Type B pancreatic cell (in vitro differentiated cells): Measurements from ENCODE around the gene CEBPA. TPM values are rescaled to one million over a fixed set of nuclear protein-coding genes. Genes with fewer than 3 reads are reported as not detected.

Source experiments
- DNase-seq: peaks from one replicate; pipeline ENCODE4 v3.0.0; 2021; ENCODE audit warnings: mixed read lengths; ENCODE audit not compliant: unreplicated experiment; ENCODE audit errors: extremely low spot score
- H3K27ac Mint-ChIP-seq: 2 replicates; pipeline ENCODE4 v1.8.0; 2021; ENCODE audit warnings: mild to moderate bottlenecking, mixed read lengths
- H3K27me3 Mint-ChIP-seq: 2 replicates; pipeline ENCODE4 v1.8.0; 2021; ENCODE audit warnings: mixed read lengths
- H3K36me3 Mint-ChIP-seq: 2 replicates; pipeline ENCODE4 v1.8.0; 2021; ENCODE audit warnings: mixed read lengths
- H3K4me1 Mint-ChIP-seq: one replicate; pipeline ENCODE4 v1.8.0; 2021; ENCODE audit warnings: mixed read lengths; ENCODE audit not compliant: unreplicated experiment
- H3K4me3 Mint-ChIP-seq: 2 replicates; pipeline ENCODE4 v1.8.0; 2021; ENCODE audit warnings: mild to moderate bottlenecking, mixed read lengths
- H3K9me3 Mint-ChIP-seq: 2 replicates; pipeline ENCODE4 v1.8.0; 2021; ENCODE audit warnings: mixed read lengths
- total RNA-seq: library from RNA; stranded (reverse); gene quantifications from 2 replicates; pipeline ENCODE4 v1.2.1, GENCODE V29; 2021; ENCODE audit warnings: low replicate concordance
- TF ChIP-seq, protein P1 (sequence below): fragments of 200-600 bp; sonication (generic); conservative IDR thresholded peaks from 2 replicates; pipeline ENCODE4 v1.5.0; 2021; ENCODE audit warnings: antibody characterized with exemption, mild to moderate bottlenecking

CEBPA gene
- total RNA-seq, 1 donor from 2014 or later: 24.4 TPM

DNA sequence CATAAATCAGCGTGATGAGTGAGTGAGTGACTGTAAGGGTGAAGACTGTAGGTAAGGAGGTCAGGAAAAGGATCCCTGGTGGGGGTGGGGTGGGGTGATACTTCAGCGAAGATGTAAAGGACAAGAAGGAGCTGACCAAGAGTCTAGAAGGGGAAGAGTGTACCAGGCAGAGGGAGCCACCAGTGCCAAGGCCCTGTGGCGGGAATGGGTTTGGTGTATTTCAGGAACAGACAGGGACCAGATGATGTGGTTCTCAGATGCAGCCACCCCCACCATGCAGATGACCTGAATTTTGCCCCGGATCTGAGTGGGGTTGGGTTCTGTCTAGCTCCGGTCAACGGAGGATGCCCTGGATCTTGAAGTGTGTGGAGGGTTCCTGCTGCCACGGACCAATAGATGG is 46.6 kb downstream of the CEBPA start:
- Mint-ChIP-seq H3K36me3 (no peaks in the 10 kb centered on the region), H3K4me1 (no peaks in the 10 kb centered on the region), H3K4me3 (no peak overlapping the region), H3K27ac (no peak overlapping the region), H3K9me3 (no peaks in the 10 kb centered on the region), H3K27me3 (no peaks in the 10 kb centered on the region)
- DNase-seq: no peak
- TF ChIP-seq, protein P1, sequence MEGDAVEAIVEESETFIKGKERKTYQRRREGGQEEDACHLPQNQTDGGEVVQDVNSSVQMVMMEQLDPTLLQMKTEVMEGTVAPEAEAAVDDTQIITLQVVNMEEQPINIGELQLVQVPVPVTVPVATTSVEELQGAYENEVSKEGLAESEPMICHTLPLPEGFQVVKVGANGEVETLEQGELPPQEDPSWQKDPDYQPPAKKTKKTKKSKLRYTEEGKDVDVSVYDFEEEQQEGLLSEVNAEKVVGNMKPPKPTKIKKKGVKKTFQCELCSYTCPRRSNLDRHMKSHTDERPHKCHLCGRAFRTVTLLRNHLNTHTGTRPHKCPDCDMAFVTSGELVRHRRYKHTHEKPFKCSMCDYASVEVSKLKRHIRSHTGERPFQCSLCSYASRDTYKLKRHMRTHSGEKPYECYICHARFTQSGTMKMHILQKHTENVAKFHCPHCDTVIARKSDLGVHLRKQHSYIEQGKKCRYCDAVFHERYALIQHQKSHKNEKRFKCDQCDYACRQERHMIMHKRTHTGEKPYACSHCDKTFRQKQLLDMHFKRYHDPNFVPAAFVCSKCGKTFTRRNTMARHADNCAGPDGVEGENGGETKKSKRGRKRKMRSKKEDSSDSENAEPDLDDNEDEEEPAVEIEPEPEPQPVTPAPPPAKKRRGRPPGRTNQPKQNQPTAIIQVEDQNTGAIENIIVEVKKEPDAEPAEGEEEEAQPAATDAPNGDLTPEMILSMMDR: no peak

GRCh38 chr19:33254245-33254824 is 48.0 kb downstream of the CEBPA start:
- Mint-ChIP-seq H3K4me1 (no peaks in the 10 kb centered on the region), H3K27ac (no peak overlapping the region), H3K9me3 (no peaks in the 10 kb centered on the region), H3K27me3 (no peaks in the 10 kb centered on the region), H3K4me3 (no peak overlapping the region), H3K36me3 (no peaks in the 10 kb centered on the region)
- DNase-seq: no peak
- TF ChIP-seq, protein P1: no peak

DNA sequence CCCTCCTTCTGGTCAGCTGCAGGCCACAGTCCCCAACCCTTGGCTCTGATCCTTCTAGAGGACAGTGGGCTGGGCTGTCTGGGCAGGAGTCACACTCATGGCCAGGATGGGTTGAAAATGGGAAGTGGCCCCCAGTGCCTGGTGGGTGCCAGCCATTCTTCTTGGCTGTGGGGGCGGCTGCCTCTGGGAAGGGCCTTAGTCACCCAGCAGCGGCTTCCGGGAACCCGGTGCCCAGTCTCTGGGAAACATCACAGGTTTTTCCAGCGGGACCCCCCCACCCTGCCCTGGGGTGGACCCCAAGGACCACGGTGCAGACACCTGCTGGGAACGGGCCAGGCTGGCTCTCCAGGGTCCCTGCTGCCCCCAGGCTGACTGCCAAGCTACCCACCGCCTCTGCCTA is 49.4 kb downstream of the CEBPA start:
- no peaks in the 10 kb centered on the region for H3K27me3 Mint-ChIP-seq
- TF ChIP-seq, protein P1: no peak
- DNase-seq: no peak
- H3K4me1 Mint-ChIP-seq: no peaks in the 10 kb centered on the region
- no peak overlapping the region for H3K27ac Mint-ChIP-seq
- no peaks in the 10 kb centered on the region for H3K36me3 Mint-ChIP-seq
- no peak overlapping the region for H3K4me3 Mint-ChIP-seq
- H3K9me3 Mint-ChIP-seq: no peaks in the 10 kb centered on the region

DNA sequence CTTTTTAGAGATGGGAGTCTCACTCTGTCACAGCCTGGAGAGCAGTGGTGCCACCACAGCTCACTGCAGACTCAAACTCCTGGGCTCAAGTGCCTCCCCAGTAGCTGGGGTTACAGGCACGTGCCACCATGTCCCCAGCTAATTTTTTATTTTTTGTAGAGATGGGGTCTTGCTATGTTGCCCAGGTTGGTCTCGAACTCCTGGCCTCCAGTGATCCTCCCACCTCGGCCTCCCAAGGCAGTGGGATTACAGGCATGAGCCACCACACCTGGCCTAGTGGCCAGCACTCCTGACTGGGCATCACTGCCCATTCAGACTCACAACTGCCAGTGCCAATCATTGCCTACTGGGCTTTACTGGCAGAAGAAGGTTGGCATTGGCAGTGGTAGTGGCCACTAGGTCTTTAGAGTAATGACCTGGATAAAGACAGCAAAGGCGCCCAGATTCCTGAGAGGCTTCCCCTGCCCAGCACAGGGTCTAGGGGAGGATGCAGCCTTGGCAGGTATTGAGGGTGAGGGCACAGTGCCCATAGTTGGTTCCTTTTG is 49.8 kb downstream of the CEBPA start:
- H3K36me3 Mint-ChIP-seq: no peaks in the 10 kb centered on the region
- H3K4me3 Mint-ChIP-seq: no peak overlapping the region
- no peaks in the 10 kb centered on the region for H3K9me3 Mint-ChIP-seq
- H3K4me1 Mint-ChIP-seq: no peaks in the 10 kb centered on the region
- DNase-seq: no peak
- H3K27me3 Mint-ChIP-seq: no peaks in the 10 kb centered on the region
- TF ChIP-seq, protein P1: no peak
- no peak overlapping the region for H3K27ac Mint-ChIP-seq

- no peak overlapping the region for H3K27ac Mint-ChIP-seq
- H3K4me3 Mint-ChIP-seq: no peak overlapping the region
- no peaks in the 10 kb centered on the region for H3K4me1 Mint-ChIP-seq
- H3K9me3 Mint-ChIP-seq: no peaks in the 10 kb centered on the region
- no peak for DNase-seq
- TF ChIP-seq, protein P1: no peak
- no peaks in the 10 kb centered on the region for H3K27me3 Mint-ChIP-seq
- no peaks in the 10 kb centered on the region for H3K36me3 Mint-ChIP-seq
Observed at GRCh38 chr19:33251526-33252090, 50.7 kb downstream of the CEBPA start.
